ENCODE data around the gene ANKHD1. TPM values are rescaled to one million over a fixed set of nuclear protein-coding genes. Genes with fewer than 3 reads are reported as not detected.

ANKHD1 gene
- polyA plus RNA-seq, 1 of the 3 experiments (the other 2 are of a cell fraction): 26.7 TPM

DNA sequence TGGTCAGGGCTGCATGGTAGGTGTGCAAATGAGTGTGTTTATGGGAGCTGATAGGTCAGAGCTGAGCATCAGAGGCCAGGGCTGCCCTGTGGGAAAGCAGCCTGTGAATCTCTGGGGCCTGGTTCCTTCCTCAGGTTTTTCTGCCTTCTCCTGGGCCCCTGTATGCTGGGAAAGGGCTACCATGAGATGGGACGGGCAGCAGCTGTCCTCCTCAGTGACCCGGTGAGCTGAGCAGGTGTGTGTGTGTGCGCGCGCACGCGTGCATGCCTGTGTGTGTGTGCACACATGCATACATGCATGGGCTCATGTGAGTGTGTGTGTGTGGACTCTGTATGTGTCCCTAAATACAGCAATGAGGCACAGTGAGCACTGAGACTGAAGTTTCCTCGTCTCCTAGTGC lies 39.3 kb upstream of the ANKHD1 start:
- no peaks in the 10 kb centered on the region for H3K9me2 ChIP-seq
- TF ChIP-seq, protein P1, sequence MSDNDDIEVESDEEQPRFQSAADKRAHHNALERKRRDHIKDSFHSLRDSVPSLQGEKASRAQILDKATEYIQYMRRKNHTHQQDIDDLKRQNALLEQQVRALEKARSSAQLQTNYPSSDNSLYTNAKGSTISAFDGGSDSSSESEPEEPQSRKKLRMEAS (IDR thresholded peaks at IDR 0.05; ENCODE audit: low read depth): no peak
- TF ChIP-seq, protein P2, sequence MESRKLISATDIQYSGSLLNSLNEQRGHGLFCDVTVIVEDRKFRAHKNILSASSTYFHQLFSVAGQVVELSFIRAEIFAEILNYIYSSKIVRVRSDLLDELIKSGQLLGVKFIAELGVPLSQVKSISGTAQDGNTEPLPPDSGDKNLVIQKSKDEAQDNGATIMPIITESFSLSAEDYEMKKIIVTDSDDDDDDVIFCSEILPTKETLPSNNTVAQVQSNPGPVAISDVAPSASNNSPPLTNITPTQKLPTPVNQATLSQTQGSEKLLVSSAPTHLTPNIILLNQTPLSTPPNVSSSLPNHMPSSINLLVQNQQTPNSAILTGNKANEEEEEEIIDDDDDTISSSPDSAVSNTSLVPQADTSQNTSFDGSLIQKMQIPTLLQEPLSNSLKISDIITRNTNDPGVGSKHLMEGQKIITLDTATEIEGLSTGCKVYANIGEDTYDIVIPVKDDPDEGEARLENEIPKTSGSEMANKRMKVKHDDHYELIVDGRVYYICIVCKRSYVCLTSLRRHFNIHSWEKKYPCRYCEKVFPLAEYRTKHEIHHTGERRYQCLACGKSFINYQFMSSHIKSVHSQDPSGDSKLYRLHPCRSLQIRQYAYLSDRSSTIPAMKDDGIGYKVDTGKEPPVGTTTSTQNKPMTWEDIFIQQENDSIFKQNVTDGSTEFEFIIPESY (IDR thresholded peaks at IDR 0.05; ENCODE audit: borderline replicate concordance, low read depth): no peak
- no peak for TF ChIP-seq RFX5 (IDR thresholded peaks at IDR 0.05; ENCODE audit: low read length)
- TF ChIP-seq TAF1 (IDR thresholded peaks at IDR 0.05; ENCODE audit: borderline replicate concordance, low read depth, low read length): no peak
- TF ChIP-seq RCOR1 (IDR thresholded peaks at IDR 0.05; ENCODE audit: low read length): no peak
- TF ChIP-seq SIN3A (IDR thresholded peaks at IDR 0.05; ENCODE audit: borderline replicate concordance, low read depth, low read length): no peak
- no peak for TF ChIP-seq ELF1 (IDR thresholded peaks at IDR 0.05)
- TF ChIP-seq TEAD4 (IDR thresholded peaks at IDR 0.05; ENCODE audit: borderline replicate concordance, insufficient read depth): no peak
- no peak for TF ChIP-seq GABPA (IDR thresholded peaks at IDR 0.05; ENCODE audit: low read depth)
- TF ChIP-seq MEF2A (IDR thresholded peaks at IDR 0.05; ENCODE audit: borderline replicate concordance, low read depth): no peak
- TF ChIP-seq, protein P3, sequence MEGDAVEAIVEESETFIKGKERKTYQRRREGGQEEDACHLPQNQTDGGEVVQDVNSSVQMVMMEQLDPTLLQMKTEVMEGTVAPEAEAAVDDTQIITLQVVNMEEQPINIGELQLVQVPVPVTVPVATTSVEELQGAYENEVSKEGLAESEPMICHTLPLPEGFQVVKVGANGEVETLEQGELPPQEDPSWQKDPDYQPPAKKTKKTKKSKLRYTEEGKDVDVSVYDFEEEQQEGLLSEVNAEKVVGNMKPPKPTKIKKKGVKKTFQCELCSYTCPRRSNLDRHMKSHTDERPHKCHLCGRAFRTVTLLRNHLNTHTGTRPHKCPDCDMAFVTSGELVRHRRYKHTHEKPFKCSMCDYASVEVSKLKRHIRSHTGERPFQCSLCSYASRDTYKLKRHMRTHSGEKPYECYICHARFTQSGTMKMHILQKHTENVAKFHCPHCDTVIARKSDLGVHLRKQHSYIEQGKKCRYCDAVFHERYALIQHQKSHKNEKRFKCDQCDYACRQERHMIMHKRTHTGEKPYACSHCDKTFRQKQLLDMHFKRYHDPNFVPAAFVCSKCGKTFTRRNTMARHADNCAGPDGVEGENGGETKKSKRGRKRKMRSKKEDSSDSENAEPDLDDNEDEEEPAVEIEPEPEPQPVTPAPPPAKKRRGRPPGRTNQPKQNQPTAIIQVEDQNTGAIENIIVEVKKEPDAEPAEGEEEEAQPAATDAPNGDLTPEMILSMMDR (IDR thresholded peaks at IDR 0.05): no peak
- TF ChIP-seq SMC3 (IDR thresholded peaks at IDR 0.05; ENCODE audit: low read depth, low read length): no peak
- no peak for TF ChIP-seq JUND (IDR thresholded peaks at IDR 0.05)
- TF ChIP-seq, protein P4, sequence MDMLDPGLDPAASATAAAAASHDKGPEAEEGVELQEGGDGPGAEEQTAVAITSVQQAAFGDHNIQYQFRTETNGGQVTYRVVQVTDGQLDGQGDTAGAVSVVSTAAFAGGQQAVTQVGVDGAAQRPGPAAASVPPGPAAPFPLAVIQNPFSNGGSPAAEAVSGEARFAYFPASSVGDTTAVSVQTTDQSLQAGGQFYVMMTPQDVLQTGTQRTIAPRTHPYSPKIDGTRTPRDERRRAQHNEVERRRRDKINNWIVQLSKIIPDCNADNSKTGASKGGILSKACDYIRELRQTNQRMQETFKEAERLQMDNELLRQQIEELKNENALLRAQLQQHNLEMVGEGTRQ (IDR thresholded peaks at IDR 0.05; ENCODE audit: borderline replicate concordance, low read depth, low read length): no peak
- TF ChIP-seq TCF12 (IDR thresholded peaks at IDR 0.05): no peak
- no peak for TF ChIP-seq NRF1 (IDR thresholded peaks at IDR 0.05; ENCODE audit: low read depth, low read length)
- TF ChIP-seq, protein P5, sequence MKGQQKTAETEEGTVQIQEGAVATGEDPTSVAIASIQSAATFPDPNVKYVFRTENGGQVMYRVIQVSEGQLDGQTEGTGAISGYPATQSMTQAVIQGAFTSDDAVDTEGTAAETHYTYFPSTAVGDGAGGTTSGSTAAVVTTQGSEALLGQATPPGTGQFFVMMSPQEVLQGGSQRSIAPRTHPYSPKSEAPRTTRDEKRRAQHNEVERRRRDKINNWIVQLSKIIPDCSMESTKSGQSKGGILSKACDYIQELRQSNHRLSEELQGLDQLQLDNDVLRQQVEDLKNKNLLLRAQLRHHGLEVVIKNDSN (IDR thresholded peaks at IDR 0.05; ENCODE audit: borderline replicate concordance, low read depth): no peak
- TF ChIP-seq FOXJ3 (CRISPR knock-in tag; IDR thresholded peaks at IDR 0.05): no peak
- no peaks in the 10 kb centered on the region for H4K20me1 ChIP-seq (ENCODE audit: insufficient read depth)
- H3K4me1 ChIP-seq (ENCODE audit: control insufficient read depth in 1 of 2, insufficient read depth in 2 of 2, low read depth in 1 of 2, low read length in 1 of 2): peaks cover 0 to 5% of the 10 kb centered on the region in 2 experiments; a peak in 1 of 4 replicates
- no peaks in the 10 kb centered on the region for H3K79me2 ChIP-seq (ENCODE audit: insufficient read depth)
- H2AFZ ChIP-seq (ENCODE audit: low read depth): no peak overlapping the region
- H3K9ac ChIP-seq: no peak overlapping the region
- peaks cover 4% of the 10 kb centered on the region for H3F3A ChIP-seq (replicated peaks; ENCODE audit: insufficient read depth)
- no peak for DNase-seq
- H3K36me3 ChIP-seq (replicated peaks in 1 of 2; ENCODE audit: control insufficient read depth in 1 of 2, insufficient read depth in 2 of 2, low read length in 1 of 2): no peaks in the 10 kb centered on the region
- WGBS (ENCODE audit: low lambda C conversion rate): 66% methylated on average over 7 of the region's 8 CpGs
- CTCF ChIA-PET: interaction anchor here (1.4 to 4.8 kb wide), 5 partner anchors 11 to 358 kb away, joined by 3 to 62 read pairs (median 7); no protein-coding TSS in a partner anchor
- no peak overlapping the region for H3K4me2 ChIP-seq
- H3K27me3 ChIP-seq (ENCODE audit: insufficient read depth): no peaks in the 10 kb centered on the region
- POLR2A ChIA-PET: no interaction called here
- no peaks in the 10 kb centered on the region for H3K9me3 ChIP-seq
- H3K4me3 ChIP-seq (ENCODE audit: low read depth in 2 of 2, low read length in 1 of 2): no peak overlapping the region
- no peak overlapping the region for H3K27ac ChIP-seq (ENCODE audit: low read depth in 2 of 2, low read length in 1 of 2)

Measured in SK-N-SH (cell line).